OCI-LY1 (cell line): Measurements from ENCODE around the gene PDCD1.

Experiments
- CTCF ChIP-seq: fragments of 200-600 bp; sonication (generic), shearing (Covaris generic); IDR thresholded peaks from 2 replicates; pipeline ENCODE4 v1.5.1; 2017; ENCODE audit warnings: mild to moderate bottlenecking, antibody characterized with exemption, low read length, moderate library complexity, mixed read lengths
- EZH2 ChIP-seq: fragments of 200-600 bp; sonication (generic), shearing (Covaris generic); IDR thresholded peaks from 2 replicates; pipeline ENCODE4 v1.8.0; 2017; ENCODE audit warnings: borderline replicate concordance, mixed run types, mild to moderate bottlenecking, antibody characterized with exemption, low read length, moderate library complexity, mixed read lengths

DNA sequence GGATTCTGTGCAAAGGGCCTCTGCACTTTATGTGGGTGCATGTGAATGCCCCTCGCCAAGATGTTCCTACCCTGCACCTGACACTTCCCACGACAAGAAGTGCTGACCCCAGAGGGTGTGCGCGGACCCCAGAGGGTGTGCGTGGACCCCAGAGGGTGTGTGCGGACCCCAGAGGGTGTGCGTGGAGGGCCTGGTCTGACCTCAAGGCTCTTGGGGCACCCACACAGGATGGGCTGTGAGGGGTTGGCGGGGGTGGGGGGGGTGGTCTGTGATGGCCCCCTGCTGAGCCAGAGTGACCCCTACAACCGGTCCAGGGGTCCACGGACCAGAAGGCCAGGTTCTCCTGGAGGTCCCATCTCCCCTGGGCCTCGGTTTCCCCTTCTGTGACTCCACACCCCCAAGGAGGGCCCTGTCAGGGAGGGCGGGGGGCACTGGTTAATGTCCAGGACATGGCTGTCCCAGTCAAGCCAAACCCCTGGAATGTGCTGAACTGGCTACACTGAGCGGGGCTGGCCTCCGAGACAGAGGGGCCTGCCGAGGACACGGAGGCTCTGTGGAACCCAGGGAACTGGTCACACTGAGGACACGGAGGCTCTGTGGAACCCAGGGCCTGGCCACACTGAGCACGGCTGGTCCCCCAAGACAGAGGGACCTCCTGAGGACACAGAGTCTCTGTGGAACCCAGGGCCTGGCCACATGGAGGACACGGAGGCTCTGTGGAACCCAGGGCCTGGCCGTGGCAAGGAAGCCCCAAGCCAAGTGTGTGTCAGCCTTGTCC lies 46.6 kb downstream of the PDCD1 start:
- no peak for TF ChIP-seq CTCF
- no peak for TF ChIP-seq EZH2
